Heart right ventricle (tissue), 16 donors: ENCODE measurements around the gene HERC4. TPM values are rescaled to one million over a fixed set of nuclear protein-coding genes. Genes with fewer than 3 reads are reported as not detected.
"Not testable (repeated sequence)": the region's sequence is repeated elsewhere in the genome, so short reads cannot be mapped to it uniquely, and the experiment has no call there.

Experiments
- ATAC-seq, 8 donors: fragments of 200-7000 bp; cut with Tn5 transposase; one replicate each; pipeline ENCODE4 v1.9.1; 2020; ENCODE audit warnings: mild to moderate bottlenecking in 8 of 8, moderate library complexity in 8 of 8, moderate number of reproducible peaks in 1 of 8
- DNase-seq, 2 donors: peaks; one replicate each; pipeline ENCODE4 v3.0.0-alpha.2; 2020
- H3K27ac ChIP-seq, 10 donors: fragments of 200-600 bp; sonication (generic) in 2 of 10; one replicate each; pipeline versions ENCODE4 v1.5.0 to v1.8.0; 2020 to 2022; ENCODE audit warnings: mild to moderate bottlenecking in 3 of 10
- H3K27me3 ChIP-seq, 7 donors: fragments of 200-600 bp; one replicate each; pipeline ENCODE4 v1.8.0; 2021 to 2022; ENCODE audit warnings: mild to moderate bottlenecking in 2 of 7
- H3K36me3 ChIP-seq, 9 donors: fragments of 200-600 bp; sonication (generic) in 1 of 9; one replicate each; pipeline versions ENCODE4 v1.5.0 to v1.8.0; 2020 to 2022; ENCODE audit warnings: mild to moderate bottlenecking in 2 of 9
- H3K4me1 ChIP-seq, 9 donors: fragments of 200-600 bp; sonication (generic) in 1 of 9; one replicate each; pipeline versions ENCODE4 v1.5.0 to v1.8.0; 2020 to 2022; ENCODE audit warnings: mild to moderate bottlenecking in 4 of 9
- H3K4me3 ChIP-seq, 10 donors: fragments of 200-600 bp; sonication (generic) in 2 of 10; one replicate each; pipeline versions ENCODE4 v1.5.0 to v1.8.0; 2020 to 2022; ENCODE audit warnings: mild to moderate bottlenecking in 7 of 10, moderate library complexity in 2 of 10
- H3K9me3 ChIP-seq, 11 donors: fragments of 200-600 bp in 10 of 11; sonication (generic) in 2 of 11; one replicate each; pipeline versions ENCODE4 v1.5.0 to v1.8.0; 2013 to 2022; ENCODE audit warnings: mild to moderate bottlenecking in 2 of 11, control low read depth in 1 of 11, moderate library complexity in 1 of 11
- WGBS, 2 donors: extraction: QIAGEN DNeasy Blood & Tissue Kit; methylation state at CpG; one replicate each; pipeline ENCODE4 v1.1.7; 2013; ENCODE audit warnings: inconsistent platforms in 1 of 2; 5-methylcytosine and 5-hydroxymethylcytosine counted together
- intact Hi-C, 10 donors: fragments of 100-400 bp; cut with DNase I; formaldehyde crosslinking; loops; one replicate each; pipeline versions ENCODE4 v1.11.1 to v1.14.2; 2022
- polyA plus RNA-seq, 2 donors: library from polyadenylated mRNA; stranded (reverse); fragments of 200-250 nt; gene quantifications; one replicate each; pipeline ENCODE4 v1.2.3, GENCODE V29; 2013
- total RNA-seq, 10 donors: library from RNA; stranded (reverse); fragmentation: NEBNext Ultra II Directional in 3 of 10; extraction: Animal tissue kit (Norgen Biotek cat#: 25700) in 3 of 10; gene quantifications; one replicate each; pipeline versions ENCODE4 v1.2.1 to v1.2.4, GENCODE V29; 2021 to 2023
- TF ChIP-seq, protein P1 (sequence below), 9 donors: fragments of 200-600 bp; sonication (generic) in 2 of 9; IDR thresholded peaks; one replicate each; pipeline versions ENCODE4 v1.5.0 to v1.8.0; 2021 to 2022; ENCODE audit warnings: antibody characterized with exemption in 9 of 9, mild to moderate bottlenecking in 5 of 9, moderate library complexity in 1 of 9
- donor health status: Arrhythmogenic right ventricular cardiomyopathy.
- donor health status: ischemic (EF 13 %, LVEDD 7.1; RV severe dilation, severe dysfunction).
- donor health status: healthy with polysubstance abuse.
- donor health status: DM: no; HTN: yes; CAD: no.
- donor health status: DM: no; HTN: no; CAD: no.
- donor health status: ischemic (EF 25% LVEDD 6.9; RV normal size, moderate dysfunction).
- donor health status: ischemic (EF 25% LVEDD 5.7; RV mildly dilated, moderate dysfunction).
- donor health status: healthy.
- donor health status: DM: yes; HTN: yes; CAD: no.
- donor health status: Ischemic cardiomyopathy.
- donor health status: ischemic (EF 35%, LVEDD 5.7; RV mildly dilated, moderate dysfunction).
- donor health status: nonischemic (EF 11% LVEDD 7.7; RV severe dilation, severe dysfunction).
- donor health status: DM: yes; HTN: yes; CAD: no.
- donor health status: PGD.
- donor health status: ischemic (EF 29% LVEDD 5.4; RV normal size, mild dysfunction).
- donor health status: nonischemic (EF 23%, LVEDD 6.1; RV moderate dilation, normal function).

The HERC4 gene
- total and polyA plus RNA-seq, 12 donors, result 10.0 to 42.1 (median 32.0) TPM

DNA sequence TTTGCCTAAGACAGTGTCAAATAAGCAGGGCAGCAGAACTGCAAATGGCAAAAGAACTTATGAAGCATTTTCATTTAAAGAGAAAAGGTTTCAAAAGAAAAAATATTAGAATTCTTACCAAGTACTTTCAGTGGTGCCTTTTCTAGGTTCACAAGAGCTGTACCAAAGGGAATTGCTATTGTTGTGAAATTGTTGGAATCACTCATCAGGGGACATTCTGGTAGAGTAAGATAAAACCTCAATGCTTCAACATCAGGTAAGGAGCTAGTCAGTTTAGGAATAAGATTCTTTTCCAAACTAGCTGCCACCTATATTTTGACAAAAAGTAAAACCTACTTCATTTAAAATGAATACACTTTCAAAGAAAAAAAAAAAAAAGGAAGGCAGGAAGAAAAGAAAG, 85.0 kb downstream of the HERC4 start:
- H3K4me1 ChIP-seq, result no peaks in the 10 kb centered on the region
- H3K4me3 ChIP-seq, result no peak overlapping the region
- TF ChIP-seq, protein P1, sequence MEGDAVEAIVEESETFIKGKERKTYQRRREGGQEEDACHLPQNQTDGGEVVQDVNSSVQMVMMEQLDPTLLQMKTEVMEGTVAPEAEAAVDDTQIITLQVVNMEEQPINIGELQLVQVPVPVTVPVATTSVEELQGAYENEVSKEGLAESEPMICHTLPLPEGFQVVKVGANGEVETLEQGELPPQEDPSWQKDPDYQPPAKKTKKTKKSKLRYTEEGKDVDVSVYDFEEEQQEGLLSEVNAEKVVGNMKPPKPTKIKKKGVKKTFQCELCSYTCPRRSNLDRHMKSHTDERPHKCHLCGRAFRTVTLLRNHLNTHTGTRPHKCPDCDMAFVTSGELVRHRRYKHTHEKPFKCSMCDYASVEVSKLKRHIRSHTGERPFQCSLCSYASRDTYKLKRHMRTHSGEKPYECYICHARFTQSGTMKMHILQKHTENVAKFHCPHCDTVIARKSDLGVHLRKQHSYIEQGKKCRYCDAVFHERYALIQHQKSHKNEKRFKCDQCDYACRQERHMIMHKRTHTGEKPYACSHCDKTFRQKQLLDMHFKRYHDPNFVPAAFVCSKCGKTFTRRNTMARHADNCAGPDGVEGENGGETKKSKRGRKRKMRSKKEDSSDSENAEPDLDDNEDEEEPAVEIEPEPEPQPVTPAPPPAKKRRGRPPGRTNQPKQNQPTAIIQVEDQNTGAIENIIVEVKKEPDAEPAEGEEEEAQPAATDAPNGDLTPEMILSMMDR (IDR thresholded peaks at IDR 0.05), result no peak
- DNase-seq (no peak), ATAC-seq (no peak)
- intact Hi-C loops, result no loop called here
- no peaks in the 10 kb centered on the region for H3K27me3 ChIP-seq
- no peak overlapping the region for H3K27ac ChIP-seq
- no peaks in the 10 kb centered on the region for H3K9me3 ChIP-seq
- H3K36me3 ChIP-seq, result peaks cover 0 to 99% (median 29%) of the 10 kb centered on the region in 9 donors

DNA sequence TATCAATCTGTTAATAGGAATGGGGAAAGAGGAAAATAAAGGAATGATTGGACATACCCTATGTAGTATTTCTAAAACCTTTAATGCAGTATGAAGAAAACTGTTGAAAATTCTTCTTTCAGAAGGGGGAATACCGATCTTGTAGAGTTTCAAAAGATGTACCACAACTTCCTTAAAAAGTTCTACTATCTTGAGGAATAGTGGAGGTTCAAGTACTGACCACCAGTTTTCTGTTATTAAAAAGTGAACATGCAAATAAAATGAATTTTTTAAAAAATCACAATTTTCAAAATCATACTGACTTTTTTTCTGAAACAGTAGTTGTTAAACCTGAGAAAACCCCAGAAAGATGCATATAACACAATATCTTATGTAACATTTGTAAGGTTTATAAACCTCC, 86.5 kb downstream of the HERC4 start:
- H3K4me1 ChIP-seq, result no peaks in the 10 kb centered on the region
- intact Hi-C loops, result no loop called here
- ATAC-seq (no peak), DNase-seq (no peak)
- H3K9me3 ChIP-seq, result no peaks in the 10 kb centered on the region
- H3K36me3 ChIP-seq, result peaks cover 0 to 98% (median 39%) of the 10 kb centered on the region in 9 donors
- no peaks in the 10 kb centered on the region for H3K27me3 ChIP-seq
- H3K4me3 ChIP-seq, result no peak overlapping the region
- H3K27ac ChIP-seq, result no peak overlapping the region
- TF ChIP-seq, protein P1 (IDR thresholded peaks at IDR 0.05), result no peak
- WGBS, 2 donors, result 90 to 91% methylated on average over 1 of the region's 1 CpG

DNA sequence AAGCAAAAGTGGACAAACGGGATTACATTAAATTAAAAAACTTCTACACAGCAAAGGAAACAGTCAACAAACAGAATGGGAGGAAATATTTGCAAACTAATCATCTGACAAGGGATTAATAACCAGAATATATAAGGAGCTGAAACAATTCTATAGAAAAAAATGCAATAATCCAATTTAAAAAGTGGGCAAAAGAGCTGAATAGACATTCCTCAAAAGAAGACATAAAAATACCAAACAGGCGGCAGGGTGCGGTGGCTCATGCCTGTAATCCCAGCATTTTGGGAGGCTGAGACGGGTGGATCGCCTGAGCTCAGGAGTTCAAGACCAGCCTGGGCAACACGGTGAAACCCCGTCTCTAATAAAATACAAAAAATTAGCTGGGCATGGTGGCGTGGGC, 92.5 kb downstream of the HERC4 start:
- intact Hi-C loops, H3K9me3 ChIP-seq, H3K27me3 ChIP-seq, H3K4me1 ChIP-seq, DNase-seq, H3K4me3 ChIP-seq, H3K27ac ChIP-seq, ATAC-seq: not testable (repeated sequence)
- H3K36me3 ChIP-seq, result peaks cover 0 to 99% (median 49%) of the 10 kb centered on the region in 9 donors
- WGBS, 2 donors, result 91 to 98% methylated on average over 8 of the region's 8 CpGs

DNA sequence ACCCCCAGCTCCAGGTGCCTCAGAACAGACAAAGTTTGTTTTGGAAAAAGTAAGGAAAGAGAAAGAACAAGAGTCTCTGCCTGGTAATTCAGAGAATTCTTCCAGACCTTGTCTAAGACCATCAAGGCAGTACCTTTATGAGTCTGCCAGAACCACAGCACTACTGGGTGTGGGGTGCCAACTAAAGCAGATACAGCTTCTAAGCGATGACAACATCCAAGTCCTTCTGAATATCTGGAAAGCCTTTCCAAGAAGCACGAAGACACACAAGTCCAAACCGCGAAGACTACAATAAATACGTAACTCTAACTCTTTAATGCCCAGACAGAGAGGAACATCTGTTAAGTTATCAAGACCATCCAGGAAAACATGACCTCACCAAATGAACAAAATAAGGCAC, 96.3 kb downstream of the HERC4 start:
- H3K9me3 ChIP-seq, result no peaks in the 10 kb centered on the region
- ATAC-seq (peak in 2 of 8 donors; percentile 12 to 53), DNase-seq (no peak)
- peaks cover 0 to 22% (median 12%) of the 10 kb centered on the region in 9 donors for H3K4me1 ChIP-seq
- intact Hi-C loops, result no loop called here
- H3K27ac ChIP-seq, result peak overlapping the region in 1 of 10 donors; percentile 17
- TF ChIP-seq, protein P1 (IDR thresholded peaks at IDR 0.05), result no peak
- no peaks in the 10 kb centered on the region for H3K27me3 ChIP-seq
- no peak overlapping the region for H3K4me3 ChIP-seq
- H3K36me3 ChIP-seq, result peaks cover 0 to 96% (median 29%) of the 10 kb centered on the region in 9 donors
- 49 to 70% methylated on average over 5 of the region's 5 CpGs for WGBS, 2 donors

DNA sequence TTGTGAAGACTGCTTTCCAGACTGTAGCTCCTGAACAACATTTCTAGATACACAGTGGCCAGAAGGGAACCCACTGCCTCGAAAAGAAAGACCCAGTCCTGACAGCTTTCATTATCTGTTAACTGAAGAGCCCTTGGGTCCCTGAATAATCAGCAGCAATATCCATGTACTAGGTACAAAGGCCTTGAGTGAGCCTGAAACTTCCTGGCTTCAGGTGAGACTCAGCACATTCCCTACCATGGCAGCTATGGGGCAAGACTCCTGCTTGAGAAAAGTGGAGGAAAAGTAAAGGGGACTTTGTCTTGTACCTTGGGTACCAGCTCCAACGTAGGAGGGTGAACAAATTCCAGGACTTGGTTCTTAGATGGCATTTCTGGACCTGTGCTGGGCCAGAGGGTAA, 97.8 kb downstream of the HERC4 start:
- intact Hi-C loops, result no loop called here
- ATAC-seq, result peak in 2 of 8 donors; percentile 8 to 17
- DNase-seq, result no peak
- Histone ChIP-seq H3K9me3 (peaks cover 0 to 1% (median 0%) of the 10 kb centered on the region in 11 donors), H3K36me3 (peaks cover 0 to 96% (median 39%) of the 10 kb centered on the region in 9 donors), H3K4me1 (peaks cover 0 to 22% (median 12%) of the 10 kb centered on the region in 9 donors), H3K4me3 (no peak overlapping the region), H3K27ac (peak overlapping the region in 2 of 10 donors; percentile 48 to 50), H3K27me3 (no peaks in the 10 kb centered on the region)
- 85 to 86% methylated on average over 2 of the region's 2 CpGs for WGBS, 2 donors
- TF ChIP-seq, protein P1 (IDR thresholded peaks at IDR 0.05), result no peak
